Activated CD4-positive, alpha-beta memory T cell treated with anti-CD3 and anti-CD28 coated beads for 36 hours (primary cell): ENCODE results near the gene ZBTB4. TPM values are rescaled to one million over a fixed set of nuclear protein-coding genes. Genes with fewer than 3 reads are reported as not detected.
"Not testable (repeated sequence)": the region's sequence is repeated elsewhere in the genome, so short reads cannot be mapped to it uniquely, and the experiment has no call there.

Experiments used
- CTCF ChIA-PET: fragments of 350-600 bp; sonication (Branson Sonifier 250); formaldehyde crosslinking; loops from one replicate; lab custom pipeline; 2021; ENCODE audit warnings: antibody characterized with exemption, inconsistent platforms; lab: Charles Lee
- POLR2A ChIA-PET: fragments of 350-600 bp; sonication (Branson Sonifier 250); formaldehyde crosslinking; loops from one replicate; lab custom pipeline; 2021; ENCODE audit warnings: antibody characterized with exemption; lab: Charles Lee
- DNase-seq: peaks from one replicate; pipeline ENCODE4 v3.0.0-alpha.2; 2020
- H3K27ac Mint-ChIP-seq: one replicate; pipeline ENCODE4 v1.8.0; 2021; ENCODE audit warnings: mixed read lengths
- H3K27me3 Mint-ChIP-seq: one replicate; pipeline ENCODE4 v1.8.0; 2021; ENCODE audit warnings: mixed read lengths
- H3K36me3 Mint-ChIP-seq: one replicate; pipeline ENCODE4 v1.8.0; 2021; ENCODE audit warnings: mixed read lengths
- H3K4me1 Mint-ChIP-seq: one replicate; pipeline ENCODE4 v1.8.0; 2021; ENCODE audit warnings: low read depth, mixed read lengths
- H3K4me3 Mint-ChIP-seq: one replicate; pipeline ENCODE4 v1.8.0; 2021; ENCODE audit warnings: mild to moderate bottlenecking, mixed read lengths
- H3K9me3 Mint-ChIP-seq: one replicate; pipeline ENCODE4 v1.8.0; 2021; ENCODE audit warnings: mixed read lengths
- intact Hi-C: fragments of 100-400 bp; cut with micrococcal nuclease; formaldehyde crosslinking; loops from one replicate; pipeline ENCODE4 v1.15.1; 2023
- total RNA-seq, 2 experiments: library from RNA; stranded (reverse); gene quantifications; one replicate each; pipeline ENCODE4 v1.2.3, GENCODE V29; 2021

ZBTB4 gene
- total RNA-seq, 2 experiments from 2014 or later = 16.5 to 16.7 TPM

DNA sequence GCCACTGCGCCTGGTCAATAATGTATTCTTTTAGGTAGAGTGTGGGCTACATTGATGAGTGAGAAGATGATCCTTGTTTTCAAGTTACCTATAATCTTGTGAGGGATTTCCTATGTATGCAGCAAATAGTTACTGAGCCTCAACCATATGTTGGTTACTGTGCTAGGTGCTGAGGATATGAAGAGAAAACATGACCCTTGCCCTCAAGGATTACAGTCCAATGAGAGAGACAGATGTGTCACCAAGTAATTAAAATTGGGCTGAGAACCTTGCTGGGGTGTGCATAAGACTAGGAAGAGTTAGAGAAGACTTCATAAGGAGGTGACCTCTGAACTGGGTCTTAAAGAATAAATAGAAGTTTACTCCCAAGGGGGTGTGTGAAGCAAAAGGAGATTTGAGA lies 12.2 kb upstream of the ZBTB4 start:
- H3K27ac Mint-ChIP-seq = peak overlapping the region; percentile 35
- intact Hi-C loops = no loop called here
- POLR2A ChIA-PET = no interaction called here
- peaks cover 44% of the 10 kb centered on the region for H3K36me3 Mint-ChIP-seq
- CTCF ChIA-PET = interaction anchor here (1.1 to 1.3 kb wide), 2 partner anchors 21 to 24 kb away, joined by 4 to 5 read pairs; no protein-coding TSS in a partner anchor
- peaks cover 58% of the 10 kb centered on the region for H3K4me1 Mint-ChIP-seq
- no peak for DNase-seq
- no peaks in the 10 kb centered on the region for H3K27me3 Mint-ChIP-seq
- no peaks in the 10 kb centered on the region for H3K9me3 Mint-ChIP-seq
- no peak overlapping the region for H3K4me3 Mint-ChIP-seq

- intact Hi-C loops = no loop called here
- H3K4me3 Mint-ChIP-seq = no peak overlapping the region
- DNase-seq = no peak
- ChIA-PET CTCF (interaction anchor here (0.7 to 1.3 kb wide), 5 partner anchors 23 to 329 kb away, joined by 3 to 5 read pairs (median 4); partner anchors contain the start of gene TMEM95), POLR2A (no interaction called here)
- H3K4me1 Mint-ChIP-seq = peaks cover 67% of the 10 kb centered on the region
- H3K9me3 Mint-ChIP-seq = no peaks in the 10 kb centered on the region
- H3K27me3 Mint-ChIP-seq = no peaks in the 10 kb centered on the region
- peaks cover 42% of the 10 kb centered on the region for H3K36me3 Mint-ChIP-seq
- H3K27ac Mint-ChIP-seq = no peak overlapping the region
These were observed 10.7 kb upstream of the ZBTB4 start for GRCh38 chr17:7490144-7490543.

- no peaks in the 10 kb centered on the region for H3K9me3 Mint-ChIP-seq
- peaks cover 70% of the 10 kb centered on the region for H3K4me1 Mint-ChIP-seq
- peak overlapping the region; percentile 76 for H3K27ac Mint-ChIP-seq
- intact Hi-C loops = no loop called here
- ChIA-PET CTCF (interaction anchor here (0.6 to 5.5 kb wide), 8 partner anchors 29 to 131 kb away, joined by 3 to 50 read pairs (median 4); partner anchors contain the start of genes MPDU1, TMEM102, TNFSF12 and TNFSF13), POLR2A (interaction anchor here (0.9 to 4.7 kb wide), 8 partner anchors 10 to 88 kb away, joined by 3 to 25 read pairs (median 4); partner anchors contain the start of gene TMEM102)
- no peak for DNase-seq
- H3K4me3 Mint-ChIP-seq = peak overlapping the region; percentile 98
- peaks cover 35% of the 10 kb centered on the region for H3K36me3 Mint-ChIP-seq
- H3K27me3 Mint-ChIP-seq = no peaks in the 10 kb centered on the region
These were observed 6.8 kb upstream of the ZBTB4 start for GRCh38 chr17:7486181-7486580.

- POLR2A ChIA-PET = interaction anchor here (0.6 to 4.7 kb wide), 18 partner anchors 9 to 410 kb away, joined by 3 to 25 read pairs (median 4); partner anchors contain the start of genes MPDU1, NEURL4, PLSCR3 and SOX15
- peaks cover 72% of the 10 kb centered on the region for H3K4me1 Mint-ChIP-seq
- H3K36me3 Mint-ChIP-seq = peaks cover 31% of the 10 kb centered on the region
- H3K4me3 Mint-ChIP-seq = peak overlapping the region; percentile 98
- no peak for DNase-seq
- H3K27me3 Mint-ChIP-seq = no peaks in the 10 kb centered on the region
- CTCF ChIA-PET = interaction anchor here (0.7 to 5.5 kb wide), 5 partner anchors 30 to 76 kb away, joined by 3 to 50 read pairs (median 5); partner anchors contain the start of genes TMEM102 and TNFSF12
- peak overlapping the region; percentile 100 for H3K27ac Mint-ChIP-seq
- intact Hi-C loops = loop anchor here (1.0 to 5.0 kb wide), 11 partner anchors 30 to 350 kb away; partner anchors contain the start of genes EIF5A, KCTD11, NEURL4 and SENP3
- H3K9me3 Mint-ChIP-seq = no peaks in the 10 kb centered on the region
These were observed 5.5 kb upstream of the ZBTB4 start for GRCh38 chr17:7484919-7485377.

DNA sequence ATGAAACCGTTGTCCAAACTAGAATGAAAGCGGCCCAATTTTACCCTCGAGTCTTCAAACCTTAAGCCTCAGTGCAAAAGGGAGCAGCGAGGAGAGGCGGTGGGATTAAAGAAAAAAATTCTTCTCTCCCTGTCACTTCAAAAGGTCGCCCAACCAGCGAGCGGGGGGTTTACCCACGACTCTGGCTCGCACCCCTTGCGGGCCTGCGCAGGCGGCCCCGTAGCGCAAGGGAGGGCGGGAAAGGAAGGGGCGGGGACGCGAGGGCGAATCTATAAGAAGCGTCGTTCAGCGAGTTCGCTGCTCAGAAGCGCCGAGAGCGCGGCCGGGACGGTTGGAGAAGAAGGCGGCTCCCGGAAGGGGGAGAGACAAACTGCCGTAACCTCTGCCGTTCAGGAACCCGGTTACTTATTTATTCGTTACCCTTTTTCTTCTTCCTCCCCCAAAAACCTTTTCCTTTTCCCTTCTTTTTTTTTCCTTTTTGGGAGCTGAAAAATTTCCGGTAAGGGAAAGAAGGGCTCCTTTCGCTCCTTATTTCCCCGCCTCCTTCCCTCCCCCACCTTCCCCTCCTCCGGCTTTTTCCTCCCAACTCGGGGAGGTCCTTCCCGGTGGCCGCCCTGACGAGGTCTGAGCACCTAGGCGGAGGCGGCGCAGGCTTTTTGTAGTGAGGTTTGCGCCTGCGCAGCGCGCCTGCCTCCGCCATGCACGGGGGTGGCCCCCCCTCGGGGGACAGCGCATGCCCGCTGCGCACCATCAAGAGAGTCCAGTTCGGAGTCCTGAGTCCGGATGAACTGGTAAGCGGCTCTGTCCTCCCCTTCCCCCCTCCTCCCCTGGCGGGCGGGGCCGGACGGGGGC lies 4.9 kb upstream of the ZBTB4 start, which contains the start of gene POLR2A:
Gene POLR2A (plus strand): TSS at position 300 of the 852 bp plus-strand sequence.
- ChIA-PET CTCF (interaction anchor here (0.7 to 5.5 kb wide), 3 partner anchors 48 to 76 kb away, joined by 3 to 50 read pairs (median 5); partner anchors contain the start of genes TMEM102 and TNFSF12), POLR2A (interaction anchor here (0.6 to 4.7 kb wide), 22 partner anchors 8 to 410 kb away, joined by 3 to 25 read pairs (median 4); partner anchors contain the start of genes MPDU1, NEURL4, PLSCR3 and SENP3)
- Mint-ChIP-seq H3K27me3 (no peaks in the 10 kb centered on the region), H3K36me3 (peaks cover 32% of the 10 kb centered on the region), H3K27ac (peak within 1 kb of the TSS; percentile 100), H3K4me1 (peaks cover 69% of the 10 kb centered on the region), H3K9me3 (no peaks in the 10 kb centered on the region), H3K4me3 (peak within 1 kb of the TSS; percentile 98)
- intact Hi-C loops = loop anchor here (1.0 to 5.0 kb wide), 11 partner anchors 29 to 351 kb away; partner anchors contain the start of genes EIF5A, KCTD11, NEURL4 and SENP3
- peak; percentile 97 for DNase-seq

DNA sequence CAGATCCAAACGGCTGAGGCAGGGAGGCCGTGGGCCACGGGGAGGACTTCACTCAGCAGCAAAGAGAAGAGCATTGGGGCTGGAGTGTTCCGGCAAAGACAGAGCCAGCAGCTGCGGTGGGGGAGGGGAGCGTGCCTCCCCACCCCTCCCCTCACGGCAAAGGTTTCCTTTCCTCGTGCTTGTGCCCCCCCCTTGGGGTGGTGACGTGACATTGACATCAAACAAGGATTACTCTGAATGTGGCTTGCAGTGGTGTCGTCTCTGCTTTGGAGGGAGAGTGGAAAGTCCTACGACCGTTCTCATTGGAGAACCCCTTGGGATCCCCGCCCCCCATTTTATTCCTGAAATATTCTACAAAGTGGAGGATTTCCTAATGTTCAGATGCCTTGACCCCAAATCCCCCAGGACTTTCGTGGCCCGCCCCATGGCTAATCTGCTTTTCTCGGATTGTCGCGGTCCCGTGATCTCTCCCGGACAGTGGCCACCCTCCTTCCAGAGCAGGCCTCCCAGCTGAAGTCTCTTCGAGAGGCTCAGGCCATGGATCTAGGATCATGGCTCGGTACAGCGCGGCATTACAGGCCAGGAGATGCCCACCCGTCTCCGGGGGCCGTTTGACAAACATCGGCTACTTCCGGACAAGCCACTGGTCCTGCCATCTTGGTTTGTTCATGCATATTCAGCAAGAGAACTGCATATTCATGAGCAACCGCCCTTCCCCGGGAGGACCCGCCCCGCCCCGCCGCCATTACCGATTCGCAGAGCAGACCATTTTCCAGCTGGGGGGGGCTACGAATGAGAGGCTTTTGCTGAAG lies 4.0 kb upstream of the ZBTB4 start:
- H3K36me3 Mint-ChIP-seq = peaks cover 28% of the 10 kb centered on the region
- ChIA-PET CTCF (interaction anchor here (5.5 kb wide), 1 partner anchor 47 kb away, joined by 50 read pairs; the partner anchor contains the start of gene TMEM102), POLR2A (interaction anchor here (0.9 to 4.7 kb wide), 16 partner anchors 22 to 203 kb away, joined by 3 to 25 read pairs (median 4); partner anchors contain the start of genes MPDU1, PLSCR3, SENP3 and TMEM102)
- no peaks in the 10 kb centered on the region for H3K9me3 Mint-ChIP-seq
- peak; percentile 96 for DNase-seq
- H3K27ac Mint-ChIP-seq = peak overlapping the region; percentile 100
- H3K4me3 Mint-ChIP-seq = peak overlapping the region; percentile 98
- H3K27me3 Mint-ChIP-seq = no peaks in the 10 kb centered on the region
- intact Hi-C loops = loop anchor here (1.0 to 5.0 kb wide), 12 partner anchors 28 to 352 kb away; partner anchors contain the start of genes EIF5A, KCTD11, NEURL4 and PHF23
- H3K4me1 Mint-ChIP-seq = peaks cover 64% of the 10 kb centered on the region

DNA sequence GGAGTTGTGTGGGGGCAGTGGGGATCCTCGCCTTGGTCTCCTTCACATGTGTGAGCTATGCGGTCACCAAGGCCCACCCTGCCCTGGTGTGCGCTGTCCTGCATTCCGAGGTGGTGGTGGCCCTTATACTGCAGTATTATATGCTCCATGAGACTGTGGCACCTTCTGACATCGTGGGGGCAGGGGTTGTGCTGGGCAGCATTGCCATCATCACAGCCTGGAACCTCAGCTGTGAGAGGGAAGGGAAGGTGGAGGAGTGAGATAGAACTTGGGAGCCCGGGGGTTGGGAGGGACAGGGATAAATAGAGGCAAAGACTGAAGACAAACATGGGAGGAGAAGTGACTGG lies 3.3 kb upstream of the ZBTB4 start:
- POLR2A ChIA-PET = interaction anchor here (3.0 to 4.7 kb wide), 2 partner anchors 47 to 204 kb away, joined by 19 to 25 read pairs; partner anchors contain the start of genes TMEM102 and TP53
- peak overlapping the region; percentile 98 for H3K4me3 Mint-ChIP-seq
- peaks cover 26% of the 10 kb centered on the region for H3K36me3 Mint-ChIP-seq
- DNase-seq, H3K9me3 Mint-ChIP-seq, H3K27me3 Mint-ChIP-seq: not testable (repeated sequence)
- H3K4me1 Mint-ChIP-seq = peaks cover 66% of the 10 kb centered on the region
- H3K27ac Mint-ChIP-seq = peak overlapping the region; percentile 100
- CTCF ChIA-PET = interaction anchor here (5.5 kb wide), 1 partner anchor 46 kb away, joined by 50 read pairs; the partner anchor contains the start of gene TMEM102
- intact Hi-C loops = loop anchor here (1.0 to 5.0 kb wide), 3 partner anchors 130 to 243 kb away; partner anchors contain the start of genes KCTD11, PHF23, TP53 and WRAP53

DNA sequence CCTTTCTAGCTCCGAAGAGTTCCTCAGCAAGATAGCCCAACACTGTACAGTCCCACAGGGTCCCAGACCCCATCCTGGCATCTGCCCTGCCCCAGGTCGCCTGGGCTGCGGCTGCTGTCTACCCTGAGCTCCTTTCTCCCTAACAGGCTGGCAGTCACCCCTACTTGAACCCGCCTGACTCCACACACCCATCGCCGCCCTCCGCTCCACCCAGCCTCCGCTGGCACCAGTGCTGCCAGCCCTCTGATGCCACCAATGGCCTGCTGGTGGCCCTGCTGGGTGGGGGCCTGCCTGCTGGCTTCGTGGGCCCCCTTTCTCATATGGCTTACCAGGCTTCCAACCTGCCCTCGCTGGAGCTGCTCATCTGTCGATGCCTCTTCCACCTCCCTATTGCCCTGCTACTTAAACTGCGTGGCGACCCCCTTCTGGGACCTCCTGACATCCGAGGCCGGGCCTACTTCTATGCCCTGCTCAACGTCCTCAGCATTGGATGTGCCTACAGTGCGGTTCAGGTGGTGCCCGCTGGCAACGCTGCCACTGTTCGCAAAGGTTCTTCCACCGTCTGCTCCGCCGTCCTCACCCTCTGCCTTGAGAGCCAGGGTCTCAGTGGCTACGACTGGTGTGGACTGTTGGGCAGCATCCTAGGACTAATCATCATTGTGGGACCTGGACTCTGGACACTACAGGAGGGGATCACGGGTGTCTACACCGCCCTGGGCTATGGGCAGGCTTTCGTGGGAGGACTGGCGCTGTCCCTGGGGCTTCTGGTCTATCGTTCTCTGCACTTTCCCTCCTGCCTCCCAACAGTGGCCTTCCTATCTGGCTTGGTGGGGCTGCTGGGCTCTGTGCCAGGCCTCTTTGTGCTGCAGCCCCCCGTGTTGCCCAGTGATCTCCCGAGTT lies 2.7 kb upstream of the ZBTB4 start:
- CTCF ChIA-PET = interaction anchor here (5.5 kb wide), 1 partner anchor 46 kb away, joined by 50 read pairs; the partner anchor contains the start of gene TMEM102
- H3K27ac Mint-ChIP-seq = peak overlapping the region; percentile 100
- H3K4me3 Mint-ChIP-seq = peak overlapping the region; percentile 18
- peaks cover 66% of the 10 kb centered on the region for H3K4me1 Mint-ChIP-seq
- peaks cover 20% of the 10 kb centered on the region for H3K36me3 Mint-ChIP-seq
- intact Hi-C loops = loop anchor here (5.0 kb wide), 2 partner anchors 130 to 205 kb away; partner anchors contain the start of genes KCTD11, TP53 and WRAP53
- H3K27me3 Mint-ChIP-seq, H3K9me3 Mint-ChIP-seq, POLR2A ChIA-PET, DNase-seq: not testable (repeated sequence)

DNA sequence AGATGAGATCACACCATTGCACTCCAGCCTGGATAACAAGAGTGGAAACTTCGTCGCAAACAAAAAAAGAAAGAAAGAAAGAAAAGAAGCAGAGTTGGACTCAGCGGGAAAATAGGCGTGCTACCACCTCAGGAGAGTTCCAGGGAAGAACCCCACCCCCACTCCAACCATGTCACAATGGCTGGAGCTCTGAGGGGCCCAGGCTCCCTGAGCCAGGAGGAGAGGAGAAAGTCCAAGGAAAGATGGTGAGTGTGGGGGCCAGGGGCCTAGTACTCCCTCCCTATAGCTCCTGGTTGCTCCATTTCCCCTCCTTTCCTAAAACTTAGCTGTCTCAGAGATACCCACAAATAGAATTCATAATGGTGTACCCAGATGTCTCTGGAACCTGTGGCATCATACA lies 1.8 kb upstream of the ZBTB4 start, which contains the start of gene SLC35G6:
Gene SLC35G6 (plus strand): TSS at position 172 of the 400 bp plus-strand sequence. CDS start 71 bp downstream, at position 243.
- ChIA-PET CTCF (interaction anchor here (1.1 to 6.2 kb wide), 2 partner anchors 45 to 85 kb away, joined by 3 to 54 read pairs; partner anchors contain the start of gene TMEM102), POLR2A (interaction anchor here (1.3 kb wide), 1 partner anchor 206 kb away, joined by 4 read pairs; the partner anchor contains the start of gene TP53)
- H3K4me1 Mint-ChIP-seq = peaks cover 66% of the 10 kb centered on the region
- not testable (repeated sequence) for H3K27me3 Mint-ChIP-seq, H3K9me3 Mint-ChIP-seq, DNase-seq
- peak within 1 kb of the TSS; percentile 89 for H3K4me3 Mint-ChIP-seq
- peak within 1 kb of the TSS; percentile 100 for H3K27ac Mint-ChIP-seq
- intact Hi-C loops = loop anchor here (5.0 kb wide), 2 partner anchors 129 to 206 kb away; partner anchors contain the start of genes KCTD11, TP53 and WRAP53
- H3K36me3 Mint-ChIP-seq = peaks cover 17% of the 10 kb centered on the region
